HuH-7 (cell line): ENCODE data around the gene FCMR.
A peak's percentile ranks its signal among the peaks of the same experiment; 100 is the strongest.
"Not testable (repeated sequence)": the region's sequence is repeated elsewhere in the genome, so short reads cannot be mapped to it uniquely, and the experiment has no call there.

Experiments used
- DNase-seq: peaks from one replicate; pipeline ENCODE4 v3.0.0; 2011; ENCODE audit warnings: low spot score

FCMR gene

GRCh38 chr1:206872139-206872538 lies 49.6 kb downstream of the FCMR start:
- DNase-seq: no peak

DNA sequence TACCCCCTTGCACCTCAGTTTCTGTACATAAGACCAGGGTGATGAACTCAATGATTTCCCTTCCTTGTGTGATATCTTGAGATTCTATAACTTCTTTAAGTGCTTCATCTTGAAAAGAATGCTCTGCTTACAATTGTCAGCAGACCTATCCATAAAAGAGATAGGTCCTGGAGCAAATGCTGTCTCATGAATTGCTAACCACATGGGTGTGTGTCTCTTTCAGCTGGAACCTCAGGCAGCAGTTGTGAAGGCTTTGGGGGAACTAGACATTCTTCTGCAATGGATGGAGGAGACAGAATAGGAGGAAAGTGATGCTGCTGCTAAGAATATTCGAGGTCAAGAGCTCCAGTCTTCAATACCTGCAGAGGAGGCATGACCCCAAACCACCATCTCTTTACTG lies 53.5 kb downstream of the FCMR start:
- no peak for DNase-seq

DNA sequence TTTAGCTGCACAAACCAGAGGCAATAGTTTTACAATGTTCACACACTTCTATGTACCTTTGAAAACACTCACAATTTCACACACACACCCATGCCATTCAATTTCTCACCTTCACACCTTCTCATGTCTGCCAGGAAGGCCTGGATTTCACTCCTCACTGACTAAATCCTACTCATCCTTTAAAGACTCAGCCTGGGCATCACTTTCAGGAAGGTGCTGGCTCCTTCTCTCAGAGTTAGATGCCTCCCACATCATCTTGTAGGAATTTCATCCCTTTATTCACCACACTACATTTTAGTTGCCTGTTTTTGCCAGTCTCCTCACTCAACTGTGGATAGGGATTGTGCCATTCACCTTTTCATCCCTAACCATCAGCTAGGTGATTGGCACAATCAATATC lies 54.0 kb downstream of the FCMR start:
- DNase-seq: no peak

- no peak for DNase-seq
Observed at GRCh38 chr1:206867239-206867638, 54.5 kb downstream of the FCMR start.

- DNase-seq: no peak
Observed at GRCh38 chr1:206866062-206866461, 55.7 kb downstream of the FCMR start.

GRCh38 chr1:206864939-206865671 lies 56.6 kb downstream of the FCMR start, which contains the start of gene IL20:
Gene IL20, plus strand, starts transcription at chr1:206865623. Its CDS starts 230 bp downstream, at chr1:206865853.
- peak; percentile 59 for DNase-seq

- DNase-seq: no peak
Observed at GRCh38 chr1:206863266-206863665, 58.5 kb downstream of the FCMR start.

- DNase-seq: no peak
Observed at GRCh38 chr1:206860165-206860564, 61.6 kb downstream of the FCMR start.

GRCh38 chr1:206859082-206859521 lies 62.6 kb downstream of the FCMR start:
- DNase-seq: no peak

GRCh38 chr1:206856674-206857464 lies 64.9 kb downstream of the FCMR start:
- peak; percentile 16 for DNase-seq

DNA sequence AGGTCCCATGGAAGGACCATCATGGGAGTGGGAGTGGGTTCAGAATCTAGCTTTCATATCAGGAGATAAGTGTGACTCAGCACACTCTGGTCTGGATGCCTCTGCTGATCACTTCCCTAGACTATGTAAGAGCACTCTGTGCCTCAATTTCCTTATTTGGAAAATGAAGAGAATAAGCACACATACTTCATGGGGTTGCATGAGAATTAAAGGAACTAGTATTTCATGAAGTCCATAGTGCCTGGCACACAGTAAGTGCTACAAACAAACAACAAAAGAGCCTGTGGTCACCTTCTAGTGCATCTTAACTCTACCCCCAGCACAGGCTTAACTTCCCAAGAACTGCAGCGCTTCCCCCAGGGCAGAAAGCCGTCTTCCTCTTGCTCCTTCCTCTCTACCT lies 65.9 kb downstream of the FCMR start:
- DNase-seq: no peak

- no peak for DNase-seq
Observed at GRCh38 chr1:206854401-206855129, 67.2 kb downstream of the FCMR start.

DNA sequence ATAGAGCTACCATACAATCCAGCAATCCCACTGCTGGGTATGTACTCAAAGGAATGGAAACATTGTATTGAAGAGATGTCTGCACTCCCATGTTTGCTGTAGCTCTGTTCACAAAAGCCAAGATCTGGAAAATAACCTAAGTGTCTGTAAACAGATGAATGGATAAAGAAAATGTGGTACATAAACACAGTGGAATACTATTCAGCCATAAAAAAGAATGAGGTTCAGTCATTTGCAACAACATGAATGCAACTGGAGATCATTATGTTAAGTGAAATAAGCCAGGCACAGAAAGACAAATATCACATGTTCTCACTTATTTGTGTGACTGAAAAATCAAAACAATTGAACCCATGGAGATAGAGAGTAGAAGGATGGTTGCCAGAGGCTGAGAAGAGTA lies 68.0 kb downstream of the FCMR start:
- not testable (repeated sequence) for DNase-seq
